Fibroblast of lung (primary cell): Measurements from ENCODE around the gene PUDP. TPM values are rescaled to one million over a fixed set of nuclear protein-coding genes. Genes with fewer than 3 reads are reported as not detected.

ENCODE experiments used
- DNase-seq, 2 donors: peaks; one replicate each; pipeline versions ENCODE4 v3.0.0 to v3.0.0-alpha.2; 2010; ENCODE audit warnings: low read depth in 2 of 2
- H2AFZ ChIP-seq: 2 replicates; pipeline ENCODE4 v1.5.1; 2012; ENCODE audit warnings: low read length, control low read depth, inconsistent platforms
- H3K27ac ChIP-seq: 2 replicates; pipeline ENCODE4 v1.5.1; 2011; ENCODE audit warnings: low read length, control low read depth; ENCODE audit not compliant: insufficient read depth
- H3K27me3 ChIP-seq: 2 replicates; pipeline ENCODE4 v1.5.1; 2011; ENCODE audit warnings: mild to moderate bottlenecking, low read length; ENCODE audit not compliant: control insufficient read depth, insufficient read depth
- H3K36me3 ChIP-seq: 2 replicates; pipeline ENCODE4 v1.5.1; 2011; ENCODE audit warnings: low read length; ENCODE audit not compliant: control insufficient read depth, insufficient read depth
- H3K4me1 ChIP-seq: 2 replicates; pipeline ENCODE4 v1.5.1; 2011; ENCODE audit warnings: low read length; ENCODE audit not compliant: control insufficient read depth, insufficient read depth; ENCODE audit errors: extremely low read depth
- H3K4me2 ChIP-seq: 2 replicates; pipeline ENCODE4 v1.5.1; 2011; ENCODE audit warnings: low read length, control low read depth; ENCODE audit not compliant: insufficient read depth; ENCODE audit errors: extremely low read depth
- H3K4me3 ChIP-seq, 4 experiments: fragments of 200-600 bp in 1 of 4; sonication (generic) in 1 of 4; replicated peaks in 1 of 4; 2 replicates each; pipeline ENCODE4 v1.5.1; 2011 to 2016; ENCODE audit warnings: low read length in 4 of 4, low read depth in 3 of 4, mild to moderate bottlenecking in 3 of 4, control low read depth in 2 of 4, inconsistent platforms in 1 of 4, mixed read lengths in 1 of 4; ENCODE audit not compliant: insufficient read depth in 1 of 4; ENCODE audit errors: control extremely low read depth in 1 of 4
- H3K79me2 ChIP-seq: 2 replicates; pipeline ENCODE4 v1.5.1; 2012; ENCODE audit warnings: mild to moderate bottlenecking, low read length, inconsistent platforms; ENCODE audit not compliant: control insufficient read depth, insufficient read depth
- H3K9ac ChIP-seq: 2 replicates; pipeline ENCODE4 v1.5.1; 2011; ENCODE audit warnings: mild to moderate bottlenecking, low read length, control low read depth; ENCODE audit not compliant: insufficient read depth
- H3K9me3 ChIP-seq: 2 replicates; pipeline ENCODE4 v1.5.1; 2012; ENCODE audit warnings: low read depth, low read length; ENCODE audit not compliant: control insufficient read depth, insufficient read depth
- H4K20me1 ChIP-seq: 2 replicates; pipeline ENCODE4 v1.5.1; 2011; ENCODE audit warnings: low read length; ENCODE audit not compliant: control insufficient read depth, insufficient read depth; ENCODE audit errors: extremely low read depth
- CTCF ChIP-seq, 2 donors: IDR thresholded peaks in 1 of 2; conservative IDR thresholded peaks in 1 of 2; 1 replicate in 1 of 2; 2 replicates in 1 of 2; pipeline ENCODE4 v1.5.1; 2011 to 2012; ENCODE audit warnings: low read length in 2 of 2, control low read depth in 1 of 2, inconsistent platforms in 1 of 2, low read depth in 1 of 2, mild to moderate bottlenecking in 1 of 2
- EZH2 ChIP-seq: IDR thresholded peaks from 2 replicates; pipeline ENCODE4 v1.5.1; 2012; ENCODE audit warnings: low read length, control low read depth, mild to moderate bottlenecking; ENCODE audit errors: missing control alignments
- polyA plus RNA-seq, 2 donors: library from polyadenylated mRNA; depleted of rRNA in 1 of 2; stranded (reverse) in 1 of 2; unstranded in 1 of 2; fragments of >200 nt; gene quantifications; 2 replicates each; pipeline ENCODE4 v1.2.1, GENCODE V29; 2011 to 2012; ENCODE audit warnings: missing spikeins in 1 of 2
- total RNA-seq: library from RNA; depleted of rRNA; stranded (reverse); fragments of >200 nt; gene quantifications from 2 replicates; pipeline ENCODE4 v1.2.1, GENCODE V29; 2014

PUDP gene
- total and polyA plus RNA-seq, 2 donors (not counting 1 experiment from before 2014, with no cell fraction given) = 7.6 to 19.8 TPM

- Histone ChIP-seq H3K27me3 (no peaks in the 10 kb centered on the region), H3K27ac (no peak overlapping the region), H3K4me1 (peaks cover 4% of the 10 kb centered on the region), H3K4me2 (peak overlapping the region; percentile 13), H3K4me3 (no peak overlapping the region), H3K9ac (no peak overlapping the region), H3K9me3 (no peaks in the 10 kb centered on the region), H3K79me2 (peaks cover 10% of the 10 kb centered on the region), H2AFZ (no peak overlapping the region), H4K20me1 (peaks cover 2% of the 10 kb centered on the region), H3K36me3 (no peaks in the 10 kb centered on the region)
- DNase-seq = peak in 1 of 2 donors; percentile 11
- TF ChIP-seq CTCF (conservative IDR thresholded peaks at IDR 0.05 in 1 of 2, IDR thresholded peaks at IDR 0.05 in 1 of 2; ENCODE audit: low read depth in 1 of 2, low read length in 2 of 2) = no peak
- TF ChIP-seq EZH2 = no peak
Measured at GRCh38 chrX:7120878-7121219, 27.1 kb downstream of the PUDP start.

GRCh38 chrX:7119950-7120877, 27.7 kb downstream of the PUDP start:
- H3K27ac ChIP-seq = no peak overlapping the region
- peak overlapping the region; percentile 71 for H3K4me2 ChIP-seq
- no peaks in the 10 kb centered on the region for H3K9me3 ChIP-seq
- no peak for TF ChIP-seq EZH2
- TF ChIP-seq CTCF (conservative IDR thresholded peaks at IDR 0.05 in 1 of 2, IDR thresholded peaks at IDR 0.05 in 1 of 2; ENCODE audit: low read depth in 1 of 2, low read length in 2 of 2) = no peak
- no peaks in the 10 kb centered on the region for H3K36me3 ChIP-seq
- H3K27me3 ChIP-seq = no peaks in the 10 kb centered on the region
- peaks cover 10% of the 10 kb centered on the region for H3K79me2 ChIP-seq
- peaks cover 2% of the 10 kb centered on the region for H4K20me1 ChIP-seq
- H3K4me3 ChIP-seq = no peak overlapping the region
- peak; percentile 20 to 83 for DNase-seq
- peaks cover 4% of the 10 kb centered on the region for H3K4me1 ChIP-seq
- H3K9ac ChIP-seq = no peak overlapping the region
- no peak overlapping the region for H2AFZ ChIP-seq

GRCh38 chrX:7117587-7117986, 30.4 kb downstream of the PUDP start:
- no peaks in the 10 kb centered on the region for H3K36me3 ChIP-seq
- H3K27ac ChIP-seq = no peak overlapping the region
- no peak for TF ChIP-seq EZH2
- no peak for TF ChIP-seq CTCF (conservative IDR thresholded peaks at IDR 0.05 in 1 of 2, IDR thresholded peaks at IDR 0.05 in 1 of 2; ENCODE audit: low read depth in 1 of 2, low read length in 2 of 2)
- no peaks in the 10 kb centered on the region for H3K27me3 ChIP-seq
- H3K9me3 ChIP-seq = no peaks in the 10 kb centered on the region
- peaks cover 4% of the 10 kb centered on the region for H3K4me1 ChIP-seq
- H3K4me2 ChIP-seq = no peak overlapping the region
- H4K20me1 ChIP-seq = peaks cover 2% of the 10 kb centered on the region
- H3K4me3 ChIP-seq = no peak overlapping the region
- DNase-seq = no peak
- no peak overlapping the region for H3K9ac ChIP-seq
- no peak overlapping the region for H2AFZ ChIP-seq
- peaks cover 11% of the 10 kb centered on the region for H3K79me2 ChIP-seq
